IMR-90 (cell line): ENCODE measurements around the gene ANO1. TPM values are rescaled to one million over a fixed set of nuclear protein-coding genes. Genes with fewer than 3 reads are reported as not detected.

ENCODE experiments used
- ATAC-seq: fragments of 200-7000 bp; cut with Tn5 transposase; 2 replicates; pipeline ENCODE4 v1.9.1; 2020; ENCODE audit warnings: low read depth, mild to moderate bottlenecking, moderate library complexity
- BruUV-seq: library from RNA; stranded (reverse); fragments of 400-500 nt; replicated peaks from 2 replicates; lab custom pipeline; 2021; lab: Mats Ljungman, UMichigan
- CTCF ChIA-PET: fragments of 300-600 bp; formaldehyde crosslinking; extraction: SDS; loops from one replicate; lab custom pipeline; 2021; ENCODE audit warnings: antibody characterized with exemption; lab: Yijun Ruan, JAX
- POLR2A ChIA-PET: fragments of 300-600 bp; sonication (Branson Sonifier 250); formaldehyde crosslinking; loops from one replicate; lab custom pipeline; 2022; ENCODE audit warnings: antibody characterized with exemption; ENCODE audit not compliant: unreplicated experiment; lab: Charles Lee
- DNase-seq: peaks from one replicate; pipeline ENCODE4 v3.0.0; 2013
- H2AFZ ChIP-seq: replicated peaks from 2 replicates; pipeline ENCODE3; 2013; ENCODE audit warnings: low read length, mild to moderate bottlenecking; ENCODE audit not compliant: poor library complexity
- H2AK5ac ChIP-seq: 2 replicates; pipeline ENCODE4 v1.6.1; 2013; ENCODE audit warnings: low read depth, low read length, inconsistent platforms
- H2AK9ac ChIP-seq: replicated peaks from 2 replicates; pipeline ENCODE3; 2013; ENCODE audit warnings: mild to moderate bottlenecking, low read depth, low read length, moderate library complexity; ENCODE audit not compliant: poor library complexity
- H2BK120ac ChIP-seq: 2 replicates; pipeline ENCODE4 v1.6.1; 2013; ENCODE audit warnings: low read depth, low read length, inconsistent platforms
- H2BK15ac ChIP-seq: 3 replicates; pipeline ENCODE4 v1.6.1; 2013; ENCODE audit warnings: low read depth, low read length, inconsistent platforms
- H2BK20ac ChIP-seq: 2 replicates; pipeline ENCODE4 v1.6.1; 2013; ENCODE audit warnings: low read depth, mild to moderate bottlenecking, inconsistent platforms, low read length, moderate library complexity
- H2BK5ac ChIP-seq: 2 replicates; pipeline ENCODE4 v1.6.1; 2013; ENCODE audit warnings: mild to moderate bottlenecking, low read depth, low read length, inconsistent platforms; ENCODE audit not compliant: poor library complexity, severe bottlenecking
- H3K14ac ChIP-seq: replicated peaks from 2 replicates; pipeline ENCODE4 v1.6.1; 2013; ENCODE audit warnings: low read depth, low read length, inconsistent platforms
- H3K18ac ChIP-seq: 2 replicates; pipeline ENCODE4 v1.6.1; 2013; ENCODE audit warnings: low read depth, low read length, control low read depth
- H3K23ac ChIP-seq: 2 replicates; pipeline ENCODE4 v1.6.1; 2013; ENCODE audit warnings: low read depth, low read length, inconsistent platforms
- H3K27ac ChIP-seq: 2 replicates; pipeline ENCODE4 v1.5.1; 2013; ENCODE audit warnings: mild to moderate bottlenecking, control low read depth, low read length; ENCODE audit not compliant: insufficient read depth
- H3K27me3 ChIP-seq: 2 replicates; pipeline ENCODE4 v1.6.1; 2013; ENCODE audit warnings: low read length; ENCODE audit not compliant: control insufficient read depth, insufficient read depth
- H3K36me3 ChIP-seq: 2 replicates; pipeline ENCODE4 v1.6.1; 2013; ENCODE audit warnings: low read length, mixed read lengths; ENCODE audit not compliant: control insufficient read depth, insufficient read depth
- H3K4ac ChIP-seq: 2 replicates; pipeline ENCODE4 v1.6.1; 2013; ENCODE audit warnings: low read depth, low read length, inconsistent platforms
- H3K4me1 ChIP-seq: 2 replicates; pipeline ENCODE4 v1.6.1; 2013; ENCODE audit warnings: low read length, mixed read lengths; ENCODE audit not compliant: control insufficient read depth, insufficient read depth
- H3K4me2 ChIP-seq: 2 replicates; pipeline ENCODE4 v1.6.1; 2013; ENCODE audit warnings: low read depth, mild to moderate bottlenecking, control low read depth, low read length, moderate library complexity
- H3K4me3 ChIP-seq: 2 replicates; pipeline ENCODE4 v1.5.1; 2013; ENCODE audit warnings: low read depth, mild to moderate bottlenecking, control low read depth, low read length, moderate library complexity; ENCODE audit not compliant: insufficient read depth
- H3K56ac ChIP-seq: 2 replicates; pipeline ENCODE4 v1.6.1; 2013; ENCODE audit warnings: low read length, inconsistent platforms; ENCODE audit not compliant: insufficient read depth; ENCODE audit errors: extremely low read depth
- H3K79me1 ChIP-seq, 2 experiments: 2 replicates each; pipeline ENCODE4 v1.6.1; 2013; ENCODE audit warnings: low read length in 2 of 2, inconsistent platforms in 1 of 2, low read depth in 1 of 2
- H3K9ac ChIP-seq: 2 replicates; pipeline ENCODE4 v1.6.1; 2013; ENCODE audit warnings: low read depth, low read length, control low read depth
- H3K9me1 ChIP-seq: 2 replicates; pipeline ENCODE4 v1.6.1; 2013; ENCODE audit warnings: low read length, inconsistent platforms; ENCODE audit not compliant: insufficient read depth
- H3K9me3 ChIP-seq: 2 replicates; pipeline ENCODE4 v1.6.1; 2013; ENCODE audit warnings: low read length; ENCODE audit not compliant: control insufficient read depth, insufficient read depth
- H4K20me1 ChIP-seq: 2 replicates; pipeline ENCODE4 v1.6.1; 2013; ENCODE audit warnings: low read length, inconsistent platforms; ENCODE audit not compliant: insufficient read depth
- H4K5ac ChIP-seq: 2 replicates; pipeline ENCODE4 v1.6.1; 2013; ENCODE audit warnings: mild to moderate bottlenecking, low read depth, low read length, control low read depth
- H4K8ac ChIP-seq, 2 experiments: 2 replicates each; pipeline ENCODE4 v1.6.1; 2013; ENCODE audit warnings: low read depth in 2 of 2, low read length in 2 of 2, control low read depth in 1 of 2, inconsistent platforms in 1 of 2
- H4K91ac ChIP-seq: 2 replicates; pipeline ENCODE4 v1.6.1; 2013; ENCODE audit warnings: low read depth, low read length, inconsistent platforms; ENCODE audit not compliant: insufficient read depth
- ELK1 ChIP-seq: fragments of 150-350 bp; IDR thresholded peaks from 2 replicates; pipeline ENCODE4 v1.6.1; 2016; ENCODE audit warnings: low read depth, mild to moderate bottlenecking, low read length, moderate library complexity, borderline replicate concordance
- FOS ChIP-seq: fragments of 150-350 bp; IDR thresholded peaks from 2 replicates; pipeline ENCODE4 v1.6.1; 2016; ENCODE audit warnings: low read depth, low read length
- MAFK ChIP-seq: IDR thresholded peaks from 2 replicates; pipeline ENCODE4 v1.6.1; 2012; ENCODE audit warnings: low read depth, low read length, improper control_type of control experiment
- MAZ ChIP-seq: IDR thresholded peaks from 2 replicates; pipeline ENCODE4 v1.6.1; 2012; ENCODE audit warnings: low read depth, mild to moderate bottlenecking, low read length, improper control_type of control experiment, moderate library complexity, borderline replicate concordance
- MXI1 ChIP-seq: IDR thresholded peaks from 2 replicates; pipeline ENCODE4 v1.6.1; 2012; ENCODE audit warnings: low read depth, mild to moderate bottlenecking, low read length, moderate library complexity, borderline replicate concordance
- NFE2L2 ChIP-seq: fragments of 150-350 bp; IDR thresholded peaks from 2 replicates; pipeline ENCODE4 v1.6.1; 2016; ENCODE audit warnings: low read depth, mild to moderate bottlenecking, low read length
- RAD21 ChIP-seq: IDR thresholded peaks from 2 replicates; pipeline ENCODE4 v1.6.1; 2012; ENCODE audit warnings: low read length, improper control_type of control experiment
- RCOR1 ChIP-seq: IDR thresholded peaks from 2 replicates; pipeline ENCODE4 v1.6.1; 2012; ENCODE audit warnings: mild to moderate bottlenecking, low read length, improper control_type of control experiment; ENCODE audit not compliant: insufficient replicate concordance
- RFX5 ChIP-seq: IDR thresholded peaks from 2 replicates; pipeline ENCODE4 v1.8.0; 2012; ENCODE audit warnings: low read depth, mild to moderate bottlenecking, low read length, moderate library complexity
- USF2 ChIP-seq: fragments of 150-350 bp; IDR thresholded peaks from 2 replicates; pipeline ENCODE4 v1.6.1; 2017; ENCODE audit warnings: mild to moderate bottlenecking, antibody characterized with exemption, low read length, low read depth
- WGBS, 2 experiments: methylation state at CpG; one replicate each; pipeline versions ENCODE4 v1.1.5 to v1.1.7; 2013; ENCODE audit warnings: missing lambda C conversion rate in 2 of 2; ENCODE audit not compliant: insufficient read length in 1 of 2; ENCODE audit errors: extremely low coverage in 2 of 2; 5-methylcytosine and 5-hydroxymethylcytosine counted together
- dilution Hi-C: fragments of 300-500 bp; cut with HindIII; formaldehyde crosslinking; loops from one replicate; pipeline ENCODE4 v1.14.3; 2018; ENCODE audit warnings: low sequenced_read_pairs; ENCODE audit not compliant: unreplicated experiment
- in situ Hi-C: fragments of 300-500 bp; cut with MboI; formaldehyde crosslinking; loops from 3 replicates; pipeline ENCODE4 v1.14.3; 2019; ENCODE audit warnings: low sequenced_read_pairs, inconsistent platforms, mixed read lengths
- intact Hi-C: fragments of 100-400 bp; cut with micrococcal nuclease; formaldehyde crosslinking; loops from 2 replicates; pipeline ENCODE4 v1.10.0; 2022
- polyA plus RNA-seq, 3 experiments: library from polyadenylated mRNA; depleted of rRNA; stranded (reverse); fragments of >200 nt; gene quantifications; 2 replicates each; pipeline ENCODE4 v1.2.3, GENCODE V29; 2012; ENCODE audit warnings: low replicate concordance in 1 of 3
- total RNA-seq: library from RNA; depleted of rRNA; stranded (reverse); fragments of >200 nt; gene quantifications from 2 replicates; pipeline ENCODE4 v1.2.3, GENCODE V29; 2012

Gene ANO1
- total and polyA plus RNA-seq, 2 of the 4 experiments (the other 2 are of a cell fraction): 4.1 to 10.7 TPM

- intact Hi-C loops: loop anchor here (5.0 kb wide), 1 partner anchor 133 kb away; no protein-coding TSS in a partner anchor
- CTCF ChIA-PET: no interaction called here
These were observed 7.4 kb upstream of the ANO1 start for GRCh38 chr11:70070706-70071105.

More at GRCh38 chr11:70070706-70071105, 7.4 kb upstream of the ANO1 start:
- Histone ChIP-seq H3K56ac (no peak overlapping the region), H3K4me3 (no peak overlapping the region), H4K91ac (no peak overlapping the region), H3K27ac (no peak overlapping the region), H4K20me1 (0 out of 2 replicates have a peak, but pooled peaks cover 4% of the 10 kb centered on the region), H3K79me1 (peaks cover 0 to 15% of the 10 kb centered on the region in 2 experiments; a peak in 2 of 4 replicates), H3K9ac (no peak overlapping the region), H2BK20ac (no peak overlapping the region), H3K4ac (no peak overlapping the region), H3K14ac (no peak overlapping the region), H3K27me3 (peaks cover 2% of the 10 kb centered on the region; the same call in 1 of the 2 replicates), H2AK5ac (no peak overlapping the region), H4K5ac (no peak overlapping the region), H4K8ac (no peak overlapping the region), H3K4me2 (no peak overlapping the region), H2BK5ac (no peak overlapping the region), H3K9me1 (0 out of 2 replicates have a peak, but pooled peaks cover 4% of the 10 kb centered on the region), H2AK9ac (no peak overlapping the region), H3K23ac (no peak overlapping the region), H3K9me3 (no peaks in the 10 kb centered on the region), H2BK120ac (no peak overlapping the region), H2BK15ac (no peak overlapping the region), H3K36me3 (no peaks in the 10 kb centered on the region), H3K18ac (no peak overlapping the region), H3K4me1 (peaks cover 9% of the 10 kb centered on the region; the same call in 1 of the 2 replicates), H2AFZ (no peak overlapping the region)
- dilution Hi-C loops: no loop called here
- BruUV-seq: no TSS peak
- no CpG with 5 or more reads among the region's 9 CpGs for WGBS, 2 experiments
- in situ Hi-C loops: no loop called here
- DNase-seq: no peak
- TF ChIP-seq ELK1 (no peak), MXI1 (no peak), NFE2L2 (no peak), FOS (no peak), RAD21 (no peak), MAZ (no peak), MAFK (no peak), RFX5 (no peak), USF2 (no peak), RCOR1 (no peak)
- POLR2A ChIA-PET: no interaction called here
- no peak for ATAC-seq
